ENCODE measurements around the gene PITPNM2.

PITPNM2 gene

DNA sequence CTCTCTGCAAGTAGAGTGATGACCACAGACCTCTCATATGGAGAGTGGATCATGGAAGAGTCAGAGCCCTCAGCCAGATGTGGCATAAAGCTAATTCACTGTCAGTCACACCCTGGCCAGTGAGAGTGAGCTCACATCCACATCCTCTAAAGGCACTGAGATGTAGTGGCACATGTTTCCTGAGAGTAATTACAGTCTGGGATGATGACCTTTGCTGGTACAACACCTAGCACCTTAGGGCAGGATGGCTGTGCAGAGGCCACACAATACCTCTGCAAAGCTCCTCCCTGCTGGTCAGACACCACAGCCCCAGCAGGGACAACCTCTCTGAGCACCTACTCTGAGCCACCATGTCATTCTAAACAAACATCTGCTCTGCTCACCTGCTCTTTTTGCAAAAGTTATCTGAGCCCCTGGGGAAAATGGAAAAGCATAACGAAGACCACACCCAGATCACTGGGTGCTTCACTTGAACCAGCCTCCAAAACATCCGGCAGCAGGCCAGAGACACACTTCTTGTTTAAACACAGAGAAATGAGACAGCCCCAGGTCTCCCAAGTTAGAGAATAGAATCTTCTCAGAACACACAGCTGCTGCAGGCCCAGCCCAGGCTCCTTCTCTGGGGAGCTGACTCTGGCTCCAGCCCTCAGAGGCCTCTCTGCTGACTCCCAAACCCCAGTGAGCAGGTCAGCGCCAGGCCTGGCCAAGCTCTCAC lies 30.3 kb downstream of the PITPNM2 start:
- TF ChIP-seq, protein P1, sequence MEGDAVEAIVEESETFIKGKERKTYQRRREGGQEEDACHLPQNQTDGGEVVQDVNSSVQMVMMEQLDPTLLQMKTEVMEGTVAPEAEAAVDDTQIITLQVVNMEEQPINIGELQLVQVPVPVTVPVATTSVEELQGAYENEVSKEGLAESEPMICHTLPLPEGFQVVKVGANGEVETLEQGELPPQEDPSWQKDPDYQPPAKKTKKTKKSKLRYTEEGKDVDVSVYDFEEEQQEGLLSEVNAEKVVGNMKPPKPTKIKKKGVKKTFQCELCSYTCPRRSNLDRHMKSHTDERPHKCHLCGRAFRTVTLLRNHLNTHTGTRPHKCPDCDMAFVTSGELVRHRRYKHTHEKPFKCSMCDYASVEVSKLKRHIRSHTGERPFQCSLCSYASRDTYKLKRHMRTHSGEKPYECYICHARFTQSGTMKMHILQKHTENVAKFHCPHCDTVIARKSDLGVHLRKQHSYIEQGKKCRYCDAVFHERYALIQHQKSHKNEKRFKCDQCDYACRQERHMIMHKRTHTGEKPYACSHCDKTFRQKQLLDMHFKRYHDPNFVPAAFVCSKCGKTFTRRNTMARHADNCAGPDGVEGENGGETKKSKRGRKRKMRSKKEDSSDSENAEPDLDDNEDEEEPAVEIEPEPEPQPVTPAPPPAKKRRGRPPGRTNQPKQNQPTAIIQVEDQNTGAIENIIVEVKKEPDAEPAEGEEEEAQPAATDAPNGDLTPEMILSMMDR (IDR thresholded peaks at IDR 0.05): no peak
- TF ChIP-seq ZFX (IDR thresholded peaks at IDR 0.05; ENCODE audit: borderline replicate concordance): no peak
- H3K27ac ChIP-seq: peak overlapping the region; percentile 43

DNA sequence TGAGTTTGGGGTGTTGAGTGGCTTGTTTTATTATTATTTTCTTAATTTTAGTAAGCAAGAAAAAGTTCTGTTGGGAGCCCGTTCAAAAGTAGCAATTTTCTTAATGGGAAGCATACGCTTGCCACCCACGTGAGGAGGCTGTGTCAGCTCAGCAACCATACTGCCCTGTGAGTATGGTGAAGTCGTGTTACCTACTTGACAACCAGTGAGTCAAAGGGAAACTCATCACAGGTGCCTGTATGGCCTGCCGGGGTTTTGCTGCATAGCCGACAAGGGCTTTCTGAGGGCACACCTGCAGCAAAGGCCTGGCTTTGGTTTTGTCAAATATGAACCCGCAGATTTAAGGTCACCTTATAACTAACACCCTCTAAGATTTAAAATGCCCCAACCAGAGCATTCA lies 31.1 kb downstream of the PITPNM2 start:
- TF ChIP-seq, protein P1 (IDR thresholded peaks at IDR 0.05): no peak
- no peak for TF ChIP-seq ZFX (IDR thresholded peaks at IDR 0.05; ENCODE audit: borderline replicate concordance)
- H3K27ac ChIP-seq: no peak overlapping the region

DNA sequence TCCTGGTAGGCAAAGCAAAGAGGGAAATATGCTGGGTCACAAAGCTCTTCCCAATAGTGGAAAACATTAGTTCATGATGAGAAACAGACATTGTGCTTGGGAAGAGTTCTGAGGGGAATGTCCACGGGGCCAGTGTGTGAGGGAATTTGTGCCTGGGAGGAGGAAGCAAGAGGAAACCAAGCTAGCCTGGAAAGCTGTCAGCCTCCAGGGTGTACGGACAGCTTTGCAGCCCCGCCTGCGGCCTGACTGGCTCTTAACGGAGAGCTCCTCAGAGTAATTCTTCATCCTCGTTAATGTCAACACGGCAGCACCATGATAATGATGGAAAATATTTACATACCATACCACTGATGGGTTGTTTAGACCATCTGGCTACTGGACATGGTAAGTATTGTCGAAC lies 32.4 kb downstream of the PITPNM2 start:
- no peak for TF ChIP-seq ZFX (IDR thresholded peaks at IDR 0.05; ENCODE audit: borderline replicate concordance)
- TF ChIP-seq, protein P1 (IDR thresholded peaks at IDR 0.05): no peak
- no peak overlapping the region for H3K27ac ChIP-seq

DNA sequence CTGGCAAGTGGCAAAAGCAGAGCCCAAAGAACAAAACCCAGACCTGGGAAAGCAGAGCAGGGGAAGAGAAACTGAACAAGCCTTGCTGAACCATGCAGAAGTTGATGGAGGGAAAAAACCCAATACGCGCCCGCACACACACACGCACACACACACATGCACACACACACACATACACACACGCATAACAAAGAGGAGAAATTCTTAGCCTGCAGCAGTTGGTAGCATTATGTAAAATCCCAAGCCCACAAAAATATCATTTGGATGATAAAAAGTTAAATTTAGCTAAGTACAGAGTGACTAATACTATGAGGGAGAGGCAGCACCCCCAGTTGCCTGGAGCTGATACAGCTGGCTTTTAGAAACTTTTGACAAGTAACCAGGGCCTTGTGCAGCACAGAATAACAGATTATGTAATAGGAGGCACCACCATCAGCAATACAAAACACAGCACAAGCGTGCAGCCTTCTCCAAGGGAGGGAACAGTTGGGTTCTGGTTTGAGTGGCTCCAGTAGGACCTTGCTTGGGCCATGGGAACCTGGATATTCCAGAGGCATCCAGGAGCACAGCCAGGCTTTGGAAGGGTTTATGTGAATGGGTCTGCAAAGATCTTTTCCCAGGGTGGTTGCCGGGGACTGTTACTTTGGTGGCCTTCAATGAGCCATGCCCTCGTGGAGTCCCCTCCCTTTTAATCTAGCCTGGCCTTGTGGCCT lies 35.3 kb downstream of the PITPNM2 start:
- no peak overlapping the region for H3K27ac ChIP-seq
- TF ChIP-seq, protein P1 (IDR thresholded peaks at IDR 0.05): no peak
- no peak for TF ChIP-seq ZFX (IDR thresholded peaks at IDR 0.05; ENCODE audit: borderline replicate concordance)

DNA sequence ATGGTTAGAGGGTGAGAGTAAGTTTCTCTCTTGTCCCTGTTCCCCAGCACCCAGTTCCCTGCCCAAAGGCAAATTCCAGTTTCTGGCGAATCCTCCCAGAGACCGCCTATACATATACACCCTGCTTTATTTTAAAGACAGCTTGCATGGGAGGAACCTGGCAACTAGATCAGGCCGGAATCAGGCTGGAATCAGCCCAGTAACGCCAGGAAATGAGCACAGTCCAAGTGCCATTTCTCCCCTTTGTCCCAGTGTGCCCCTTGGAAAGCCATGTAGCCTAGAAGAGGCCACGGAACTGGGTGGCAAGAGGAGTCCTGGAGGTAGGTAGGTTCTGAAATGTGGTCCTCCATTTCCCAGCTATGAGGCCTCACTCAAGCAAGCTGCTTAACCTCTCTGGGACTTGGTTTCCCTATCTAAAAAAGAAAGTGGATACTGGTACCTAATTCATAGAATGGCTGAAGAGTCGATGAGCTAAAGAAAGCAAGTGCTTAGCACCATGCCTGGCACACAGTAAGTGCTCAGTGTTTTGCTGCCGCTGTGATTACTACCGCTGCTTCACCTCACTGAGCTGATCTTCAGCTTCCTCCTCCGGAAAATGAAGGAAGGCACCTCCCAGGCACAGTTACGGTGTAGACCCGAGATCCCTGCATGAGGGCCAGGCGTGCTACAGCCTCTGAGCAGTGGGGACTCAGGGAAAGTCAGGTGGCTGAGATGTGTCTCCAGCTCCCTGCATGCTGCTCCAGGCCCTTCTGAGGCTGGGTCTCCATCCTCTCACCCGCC lies 36.4 kb downstream of the PITPNM2 start:
- no peak for TF ChIP-seq ZFX (IDR thresholded peaks at IDR 0.05; ENCODE audit: borderline replicate concordance)
- TF ChIP-seq, protein P1 (IDR thresholded peaks at IDR 0.05): no peak
- H3K27ac ChIP-seq: no peak overlapping the region

DNA sequence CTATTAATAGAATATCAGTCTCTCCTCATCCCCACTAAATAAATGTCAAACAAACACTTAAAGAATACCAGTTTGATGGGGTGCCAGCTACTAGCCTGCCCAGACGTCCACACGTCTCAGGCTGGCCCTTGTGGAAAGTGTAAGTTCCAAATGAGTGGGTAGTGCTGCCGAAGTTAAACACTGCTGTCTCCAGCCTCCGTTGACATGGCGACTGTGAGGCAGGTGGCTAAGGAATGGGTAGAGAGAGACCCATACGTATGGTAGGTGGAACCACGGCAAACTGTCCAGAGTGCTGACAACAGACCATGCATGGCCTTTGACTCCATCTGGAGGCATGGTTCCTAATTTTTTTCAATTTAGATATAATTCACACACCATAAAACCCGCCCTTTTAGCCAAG lies 37.9 kb downstream of the PITPNM2 start:
- TF ChIP-seq, protein P1 (IDR thresholded peaks at IDR 0.05): no peak
- TF ChIP-seq ZFX (IDR thresholded peaks at IDR 0.05; ENCODE audit: borderline replicate concordance): no peak
- no peak overlapping the region for H3K27ac ChIP-seq
